Naive thymus-derived CD4-positive, alpha-beta T cell (primary cell): ENCODE measurements around the gene RPL38. TPM values are rescaled to one million over a fixed set of nuclear protein-coding genes. Genes with fewer than 3 reads are reported as not detected.

ENCODE experiments used
- ATAC-seq: fragments of 150-1000 bp; cut with Tn5 transposase; 2 replicates; pipeline ENCODE4 v1.10.0; 2021; ENCODE audit warnings: mild to moderate bottlenecking, moderate library complexity
- CTCF ChIA-PET: fragments of 350-600 bp; sonication (Branson Sonifier 250); formaldehyde crosslinking; loops from one replicate; lab custom pipeline; 2021; ENCODE audit warnings: antibody characterized with exemption; lab: Charles Lee
- POLR2A ChIA-PET: fragments of 350-600 bp; sonication (Branson Sonifier 250); formaldehyde crosslinking; loops from one replicate; lab custom pipeline; 2021; ENCODE audit warnings: antibody characterized with exemption, inconsistent platforms; lab: Charles Lee
- DNase-seq, 9 donors: peaks; one replicate each; pipeline versions ENCODE4 v3.0.0 to v3.0.0-alpha.2; 2020 to 2022; ENCODE audit warnings: mixed read lengths in 1 of 9
- H3K27ac ChIP-seq: one replicate; pipeline ENCODE4 v1.7.0; 2013; ENCODE audit warnings: mild to moderate bottlenecking, low read depth, low read length, moderate library complexity
- H3K27me3 ChIP-seq, 2 donors: one replicate each; pipeline ENCODE4 v1.7.0; 2013; ENCODE audit warnings: low read length in 2 of 2, mild to moderate bottlenecking in 2 of 2, moderate library complexity in 2 of 2; ENCODE audit not compliant: control insufficient read depth in 2 of 2, insufficient read depth in 2 of 2
- H3K36me3 ChIP-seq, 3 experiments: 1 replicate in 2 of 3; 2 replicates in 1 of 3; pipeline ENCODE4 v1.7.0; 2013; ENCODE audit warnings: low read length in 3 of 3, mild to moderate bottlenecking in 3 of 3, moderate library complexity in 1 of 3; ENCODE audit not compliant: insufficient read depth in 3 of 3, control insufficient read depth in 2 of 3
- H3K4me1 ChIP-seq, 2 donors: one replicate each; pipeline ENCODE4 v1.7.0; 2013; ENCODE audit warnings: low read length in 2 of 2, mild to moderate bottlenecking in 2 of 2, moderate library complexity in 1 of 2; ENCODE audit not compliant: control insufficient read depth in 2 of 2, insufficient read depth in 2 of 2
- H3K4me3 ChIP-seq: 2 replicates; pipeline ENCODE4 v1.7.0; 2013; ENCODE audit warnings: mild to moderate bottlenecking, low read length
- H3K9me3 ChIP-seq, 3 experiments: 1 replicate in 2 of 3; 2 replicates in 1 of 3; pipeline ENCODE4 v1.7.0; 2013; ENCODE audit warnings: low read length in 3 of 3; ENCODE audit not compliant: control insufficient read depth in 2 of 3
- H3K27ac Mint-ChIP-seq, 9 donors: one replicate each; pipeline ENCODE4 v1.8.0; 2020 to 2022; ENCODE audit warnings: mixed read lengths in 9 of 9, mild to moderate bottlenecking in 8 of 9, moderate library complexity in 5 of 9, inconsistent platforms in 2 of 9
- H3K27me3 Mint-ChIP-seq, 5 donors: one replicate each; pipeline ENCODE4 v1.8.0; 2021 to 2022; ENCODE audit warnings: mixed read lengths in 5 of 5, mild to moderate bottlenecking in 1 of 5
- H3K36me3 Mint-ChIP-seq, 5 donors: one replicate each; pipeline ENCODE4 v1.8.0; 2020 to 2022; ENCODE audit warnings: mixed read lengths in 5 of 5, mild to moderate bottlenecking in 3 of 5, inconsistent platforms in 1 of 5
- H3K4me1 Mint-ChIP-seq, 7 donors: one replicate each; pipeline ENCODE4 v1.8.0; 2020 to 2022; ENCODE audit warnings: mixed read lengths in 7 of 7, mild to moderate bottlenecking in 3 of 7, inconsistent platforms in 1 of 7
- H3K4me3 Mint-ChIP-seq, 10 donors: one replicate each; pipeline ENCODE4 v1.8.0; 2020 to 2022; ENCODE audit warnings: mild to moderate bottlenecking in 10 of 10, mixed read lengths in 10 of 10, moderate library complexity in 6 of 10, inconsistent platforms in 2 of 10
- H3K9me3 Mint-ChIP-seq, 11 donors: one replicate each; pipeline ENCODE4 v1.8.0; 2020 to 2022; ENCODE audit warnings: mixed read lengths in 11 of 11, mild to moderate bottlenecking in 4 of 11, inconsistent platforms in 1 of 11, moderate library complexity in 1 of 11
- intact Hi-C, 2 donors: fragments of 100-400 bp; cut with micrococcal nuclease; formaldehyde crosslinking; loops; one replicate each; pipeline ENCODE4 v1.15.1; 2023
- polyA plus RNA-seq, 2 donors: library from polyadenylated mRNA; unstranded; fragments of 300-500 nt; fragmentation: Illumina TruSeq; gene quantifications; one replicate each; pipeline ENCODE4 v1.2.3, GENCODE V29; 2021
- total RNA-seq, 6 experiments: library from RNA in 5 of 6; stranded (reverse) in 5 of 6; gene quantifications; 1 replicate in 5 of 6; 2 replicates in 1 of 6; pipeline ENCODE4 v1.2.3 and lab custom pipeline; 2021 to 2026

RPL38 gene
- total and polyA plus RNA-seq, 7 experiments from 2014 or later: 1,097 to 2,553 (median 2,002) TPM

GRCh38 chr17:74219576-74220133, 16.2 kb downstream of the RPL38 start:
- intact Hi-C loops: no loop called here
- Mint-ChIP-seq H3K27ac (no peak overlapping the region), H3K9me3 (peaks cover 0 to 2% (median 0%) of the 10 kb centered on the region in 11 donors), H3K27me3 (no peaks in the 10 kb centered on the region), H3K4me1 (peaks cover 0 to 11% (median 5%) of the 10 kb centered on the region in 7 donors), H3K36me3 (peaks cover under 1 to 12% (median 11%) of the 10 kb centered on the region in 5 donors), H3K4me3 (no peak overlapping the region)
- Histone ChIP-seq H3K27me3 (no peaks in the 10 kb centered on the region), H3K4me1 (peaks cover 7 to 15% of the 10 kb centered on the region in 2 donors), H3K4me3 (no peak overlapping the region), H3K36me3 (peaks cover 0 to 10% (median 0%) of the 10 kb centered on the region in 3 experiments), H3K9me3 (no peaks in the 10 kb centered on the region), H3K27ac (no peak overlapping the region)
- POLR2A ChIA-PET: no interaction called here
- DNase-seq (no peak), ATAC-seq (no peak)
- CTCF ChIA-PET: no interaction called here

GRCh38 chr17:74220219-74220618, 16.7 kb downstream of the RPL38 start:
- peaks cover 0 to 2% (median 0%) of the 10 kb centered on the region in 11 donors for H3K9me3 Mint-ChIP-seq
- Histone ChIP-seq H3K27ac (no peak overlapping the region), H3K4me1 (peaks cover 7 to 9% of the 10 kb centered on the region in 2 donors), H3K27me3 (no peaks in the 10 kb centered on the region), H3K9me3 (no peaks in the 10 kb centered on the region), H3K4me3 (no peak overlapping the region), H3K36me3 (peaks cover 0 to 10% (median 0%) of the 10 kb centered on the region in 3 experiments)
- ATAC-seq: no peak
- no peak overlapping the region for H3K4me3 Mint-ChIP-seq
- CTCF ChIA-PET: no interaction called here
- H3K4me1 Mint-ChIP-seq: peaks cover 0 to 11% (median 5%) of the 10 kb centered on the region in 7 donors
- POLR2A ChIA-PET: no interaction called here
- H3K27me3 Mint-ChIP-seq: no peaks in the 10 kb centered on the region
- intact Hi-C loops: no loop called here
- H3K36me3 Mint-ChIP-seq: peaks cover 4 to 15% (median 11%) of the 10 kb centered on the region in 5 donors
- no peak overlapping the region for H3K27ac Mint-ChIP-seq
- no peak for DNase-seq

GRCh38 chr17:74220946-74221818, 17.7 kb downstream of the RPL38 start:
- peaks cover 0 to 10% (median 0%) of the 10 kb centered on the region in 3 experiments for H3K36me3 ChIP-seq
- CTCF ChIA-PET: no interaction called here
- Mint-ChIP-seq H3K27me3 (no peaks in the 10 kb centered on the region), H3K4me3 (no peak overlapping the region), H3K9me3 (peaks cover 0 to 2% (median 0%) of the 10 kb centered on the region in 11 donors), H3K36me3 (peaks cover 4 to 23% (median 17%) of the 10 kb centered on the region in 5 donors), H3K27ac (no peak overlapping the region), H3K4me1 (peaks cover 0 to 6% (median 0%) of the 10 kb centered on the region in 7 donors)
- no peak overlapping the region for H3K4me3 ChIP-seq
- DNase-seq (no peak), ATAC-seq (no peak)
- H3K27ac ChIP-seq: no peak overlapping the region
- intact Hi-C loops: no loop called here
- no peaks in the 10 kb centered on the region for H3K9me3 ChIP-seq
- POLR2A ChIA-PET: no interaction called here
- H3K4me1 ChIP-seq: no peaks in the 10 kb centered on the region
- H3K27me3 ChIP-seq: no peaks in the 10 kb centered on the region

- Histone ChIP-seq H3K9me3 (no peaks in the 10 kb centered on the region), H3K4me1 (no peaks in the 10 kb centered on the region), H3K27ac (no peak overlapping the region), H3K4me3 (no peak overlapping the region), H3K27me3 (no peaks in the 10 kb centered on the region), H3K36me3 (peaks cover 0 to 10% (median 0%) of the 10 kb centered on the region in 3 experiments)
- Mint-ChIP-seq H3K27ac (no peak overlapping the region), H3K36me3 (peaks cover 3 to 23% (median 17%) of the 10 kb centered on the region in 5 donors), H3K27me3 (no peaks in the 10 kb centered on the region), H3K4me1 (peaks cover 0 to 5% (median 0%) of the 10 kb centered on the region in 7 donors), H3K9me3 (peaks cover 0 to 2% (median 0%) of the 10 kb centered on the region in 11 donors), H3K4me3 (no peak overlapping the region)
- ChIA-PET CTCF (interaction anchor here (0.6 kb wide), 1 partner anchor 110 kb away, joined by 4 read pairs; no protein-coding TSS in a partner anchor), POLR2A (no interaction called here)
- DNase-seq (no peak), ATAC-seq (no peak)
- intact Hi-C loops: no loop called here
These were observed 18.9 kb downstream of the RPL38 start for GRCh38 chr17:74222399-74222798.

GRCh38 chr17:74223901-74224300, 20.4 kb downstream of the RPL38 start:
- H3K27ac Mint-ChIP-seq: peak overlapping the region in 1 of 9 donors; percentile 55
- Histone ChIP-seq H3K9me3 (no peaks in the 10 kb centered on the region), H3K36me3 (peaks cover 0 to 10% (median 0%) of the 10 kb centered on the region in 3 experiments), H3K4me1 (no peaks in the 10 kb centered on the region), H3K27me3 (no peaks in the 10 kb centered on the region), H3K27ac (no peak overlapping the region), H3K4me3 (no peak overlapping the region)
- H3K36me3 Mint-ChIP-seq: peaks cover 3 to 26% (median 17%) of the 10 kb centered on the region in 5 donors
- peaks cover 0 to 3% (median 0%) of the 10 kb centered on the region in 7 donors for H3K4me1 Mint-ChIP-seq
- no peaks in the 10 kb centered on the region for H3K27me3 Mint-ChIP-seq
- DNase-seq (no peak), ATAC-seq (no peak)
- ChIA-PET POLR2A (no interaction called here), CTCF (no interaction called here)
- H3K4me3 Mint-ChIP-seq: no peak overlapping the region
- intact Hi-C loops: no loop called here
- H3K9me3 Mint-ChIP-seq: peaks cover 0 to 2% (median 0%) of the 10 kb centered on the region in 11 donors

GRCh38 chr17:74224959-74225725, 21.7 kb downstream of the RPL38 start:
- Histone ChIP-seq H3K27ac (no peak overlapping the region), H3K27me3 (no peaks in the 10 kb centered on the region), H3K9me3 (no peaks in the 10 kb centered on the region), H3K4me3 (no peak overlapping the region), H3K36me3 (peaks cover 0 to 10% (median 0%) of the 10 kb centered on the region in 3 experiments), H3K4me1 (no peaks in the 10 kb centered on the region)
- H3K9me3 Mint-ChIP-seq: no peaks in the 10 kb centered on the region
- H3K27ac Mint-ChIP-seq: peak overlapping the region in 2 of 9 donors; percentile 17 to 51
- no peak for ATAC-seq
- no peak for DNase-seq
- H3K4me1 Mint-ChIP-seq: peaks cover 0 to 3% (median 0%) of the 10 kb centered on the region in 7 donors
- no peak overlapping the region for H3K4me3 Mint-ChIP-seq
- ChIA-PET CTCF (interaction anchor here (1.1 kb wide), 1 partner anchor 78 kb away, joined by 3 read pairs; no protein-coding TSS in a partner anchor), POLR2A (no interaction called here)
- no peaks in the 10 kb centered on the region for H3K27me3 Mint-ChIP-seq
- H3K36me3 Mint-ChIP-seq: peaks cover 0 to 32% (median 12%) of the 10 kb centered on the region in 5 donors
- intact Hi-C loops: no loop called here
